Lower lobe of right lung (tissue), 2 donors: ENCODE data around the gene MAPK11. TPM values are rescaled to one million over a fixed set of nuclear protein-coding genes. Genes with fewer than 3 reads are reported as not detected.
A peak's percentile ranks its signal among the peaks of the same experiment; 100 is the strongest.

Source experiments
- ATAC-seq, 2 donors: fragments of 200-7000 bp; cut with Tn5 transposase; one replicate each; pipeline ENCODE4 v1.9.1; 2020 to 2022; ENCODE audit warnings: mild to moderate bottlenecking in 2 of 2, moderate library complexity in 2 of 2
- DNase-seq: peaks from one replicate; pipeline ENCODE4 v3.0.0-alpha.2; 2020
- H3K27ac ChIP-seq: fragments of 200-600 bp; one replicate; pipeline ENCODE4 v1.8.0; 2022
- H3K27me3 ChIP-seq: fragments of 200-600 bp; one replicate; pipeline ENCODE4 v1.8.0; 2022; ENCODE audit warnings: low read depth
- H3K36me3 ChIP-seq: fragments of 200-600 bp; one replicate; pipeline ENCODE4 v1.8.0; 2022; ENCODE audit warnings: mild to moderate bottlenecking
- H3K4me1 ChIP-seq: fragments of 200-600 bp; one replicate; pipeline ENCODE4 v1.8.0; 2022
- H3K4me3 ChIP-seq: fragments of 200-600 bp; one replicate; pipeline ENCODE4 v1.8.0; 2022; ENCODE audit warnings: mild to moderate bottlenecking
- H3K9me3 ChIP-seq: fragments of 200-600 bp; one replicate; pipeline ENCODE4 v1.8.0; 2022
- intact Hi-C: fragments of 100-400 bp; cut with DNase I; formaldehyde crosslinking; loops from one replicate; pipeline ENCODE4 v1.11.0; 2022
- total RNA-seq: library from RNA; stranded (reverse); fragmentation: NEBNext Ultra II Directional; extraction: Animal tissue kit (Norgen Biotek cat#: 25700); gene quantifications from one replicate; pipeline ENCODE4 v1.2.1, GENCODE V29; 2021
- TF ChIP-seq, protein P1 (sequence below): fragments of 200-600 bp; IDR thresholded peaks from one replicate; pipeline ENCODE4 v1.8.0; 2022; ENCODE audit warnings: antibody characterized with exemption, mild to moderate bottlenecking
- donor health status: DM: no; HTN: yes; CAD: no; lungs with severe emphysema.

Gene MAPK11
- total RNA-seq, 1 donor from 2014 or later: 13.1 TPM

DNA sequence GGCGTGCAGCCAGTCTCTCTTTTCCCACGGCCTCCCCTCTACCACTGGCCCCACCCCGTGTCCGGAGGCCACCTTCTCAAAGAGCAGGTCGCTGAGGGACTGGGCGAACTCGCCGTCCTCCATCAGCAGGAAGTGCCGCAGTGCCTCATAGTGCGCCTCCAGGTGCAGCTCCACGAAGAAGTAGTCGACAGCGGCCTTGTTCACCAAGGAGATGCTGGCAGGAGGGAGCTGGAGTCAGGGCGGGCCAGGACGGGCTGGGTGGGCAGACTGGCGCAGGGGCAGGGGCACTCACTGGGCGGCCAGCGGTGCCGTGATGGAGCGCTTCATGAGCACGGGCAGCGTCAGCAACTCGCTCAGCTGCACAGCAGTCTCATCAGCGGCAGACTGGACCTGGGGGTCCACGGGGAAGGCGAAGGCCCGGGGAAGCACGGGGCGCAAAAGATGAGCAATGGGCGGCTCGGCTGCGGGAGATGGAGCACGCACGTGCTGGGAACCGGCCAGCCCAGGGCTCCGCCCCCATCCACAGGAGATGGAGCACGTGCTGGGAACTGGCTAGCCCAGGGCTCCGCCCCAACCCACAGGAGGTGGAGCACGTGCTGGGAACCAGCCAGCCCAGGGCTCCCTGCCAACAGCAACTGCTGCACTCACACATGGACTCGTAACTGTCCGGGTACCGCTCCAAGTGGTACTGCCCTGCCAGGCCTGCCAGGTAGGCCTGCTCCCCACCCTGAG lies 51.0 kb downstream of the MAPK11 start:
- ATAC-seq (peak; percentile 85 to 87), DNase-seq (peak; percentile 90)
- Histone ChIP-seq H3K27me3 (no peaks in the 10 kb centered on the region), H3K4me1 (peaks cover 6% of the 10 kb centered on the region), H3K9me3 (no peaks in the 10 kb centered on the region), H3K36me3 (peaks cover 91% of the 10 kb centered on the region), H3K27ac (no peak overlapping the region), H3K4me3 (no peak overlapping the region)
- TF ChIP-seq, protein P1, sequence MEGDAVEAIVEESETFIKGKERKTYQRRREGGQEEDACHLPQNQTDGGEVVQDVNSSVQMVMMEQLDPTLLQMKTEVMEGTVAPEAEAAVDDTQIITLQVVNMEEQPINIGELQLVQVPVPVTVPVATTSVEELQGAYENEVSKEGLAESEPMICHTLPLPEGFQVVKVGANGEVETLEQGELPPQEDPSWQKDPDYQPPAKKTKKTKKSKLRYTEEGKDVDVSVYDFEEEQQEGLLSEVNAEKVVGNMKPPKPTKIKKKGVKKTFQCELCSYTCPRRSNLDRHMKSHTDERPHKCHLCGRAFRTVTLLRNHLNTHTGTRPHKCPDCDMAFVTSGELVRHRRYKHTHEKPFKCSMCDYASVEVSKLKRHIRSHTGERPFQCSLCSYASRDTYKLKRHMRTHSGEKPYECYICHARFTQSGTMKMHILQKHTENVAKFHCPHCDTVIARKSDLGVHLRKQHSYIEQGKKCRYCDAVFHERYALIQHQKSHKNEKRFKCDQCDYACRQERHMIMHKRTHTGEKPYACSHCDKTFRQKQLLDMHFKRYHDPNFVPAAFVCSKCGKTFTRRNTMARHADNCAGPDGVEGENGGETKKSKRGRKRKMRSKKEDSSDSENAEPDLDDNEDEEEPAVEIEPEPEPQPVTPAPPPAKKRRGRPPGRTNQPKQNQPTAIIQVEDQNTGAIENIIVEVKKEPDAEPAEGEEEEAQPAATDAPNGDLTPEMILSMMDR: no peak
- intact Hi-C loops: no loop called here

DNA sequence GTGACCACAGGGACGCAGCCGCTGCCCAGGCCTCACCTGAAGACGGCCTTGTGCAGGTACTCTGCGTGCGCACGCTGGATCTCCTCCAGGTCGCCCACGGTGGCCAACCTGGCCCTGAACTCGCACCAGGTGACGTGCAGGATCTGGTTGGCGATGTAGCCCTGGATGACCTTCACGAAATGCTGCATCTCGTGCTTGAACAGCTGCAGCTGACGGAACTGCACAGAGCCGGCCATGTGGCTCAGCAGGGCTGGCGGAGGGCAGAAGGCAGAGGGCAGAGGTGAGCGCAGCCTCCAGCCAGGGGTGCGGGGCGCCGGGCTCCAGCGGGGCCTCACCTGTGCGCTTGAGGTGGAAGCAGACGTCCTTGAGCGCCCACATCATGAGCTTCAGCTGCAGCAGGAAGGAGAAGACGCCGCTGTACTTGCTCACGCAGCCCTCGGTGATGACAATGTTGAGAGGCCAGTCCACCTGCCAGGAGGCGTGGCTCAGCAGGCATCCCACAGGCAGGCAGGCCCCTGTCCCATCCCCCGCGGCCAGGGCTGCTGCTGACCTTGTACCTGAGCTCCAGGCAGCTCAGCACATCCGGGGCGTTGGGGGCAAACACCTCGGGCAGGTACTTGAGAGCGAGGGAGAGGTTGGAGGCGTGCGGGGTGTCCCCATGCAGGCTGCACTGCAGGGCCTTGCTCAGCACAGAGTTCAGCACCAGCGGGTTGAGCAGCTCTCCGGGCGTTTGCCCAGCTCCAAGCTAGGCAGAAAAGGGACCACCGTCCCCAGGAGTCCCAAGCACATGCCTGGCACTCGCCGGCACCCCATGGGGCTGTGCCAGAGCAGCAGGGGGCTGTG lies 51.8 kb downstream of the MAPK11 start:
- DNase-seq: peak; percentile 47
- peaks cover 91% of the 10 kb centered on the region for H3K36me3 ChIP-seq
- intact Hi-C loops: no loop called here

DNA sequence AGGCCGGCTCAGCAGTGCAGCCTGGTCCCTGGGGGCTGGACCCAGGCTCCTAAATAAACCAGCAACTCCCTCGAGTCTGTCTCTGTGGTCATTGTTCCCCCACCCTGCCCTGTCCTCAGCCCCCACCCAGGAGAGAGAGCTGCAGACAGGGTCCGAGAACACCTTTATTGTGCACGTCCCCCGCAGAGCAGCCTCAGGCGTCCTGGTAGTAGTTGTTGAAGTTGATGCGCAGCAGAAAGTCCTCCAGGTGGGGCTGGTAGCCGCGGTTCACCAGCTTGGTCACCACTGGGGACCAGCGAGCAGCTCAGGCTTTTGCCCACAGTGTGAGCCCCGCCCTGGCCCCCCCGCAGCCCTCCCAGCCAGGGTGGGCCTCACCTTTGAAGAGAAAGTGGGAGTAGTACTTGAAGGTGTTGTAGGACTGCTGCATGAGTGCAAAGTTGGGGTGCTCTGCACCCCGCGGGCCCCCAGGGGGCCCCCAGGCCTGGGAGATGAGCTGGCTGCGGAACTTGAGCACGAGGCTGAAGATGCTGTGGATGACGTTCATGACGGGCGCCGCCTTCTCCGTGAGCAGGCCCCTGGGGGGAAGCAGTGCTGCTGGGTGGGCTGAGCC lies 52.5 kb downstream of the MAPK11 start:
- H3K27me3 ChIP-seq: no peaks in the 10 kb centered on the region
- H3K27ac ChIP-seq: no peak overlapping the region
- no peak overlapping the region for H3K4me3 ChIP-seq
- intact Hi-C loops: no loop called here
- H3K9me3 ChIP-seq: no peaks in the 10 kb centered on the region
- TF ChIP-seq, protein P1: no peak
- peaks cover 91% of the 10 kb centered on the region for H3K36me3 ChIP-seq
- DNase-seq (peak; percentile 42), ATAC-seq (no peak)
- H3K4me1 ChIP-seq: peaks cover 6% of the 10 kb centered on the region

More for the DNA sequence above, 51.8 kb downstream of the MAPK11 start:
- peak; percentile 4 to 6 for ATAC-seq
- Histone ChIP-seq H3K27ac (no peak overlapping the region), H3K4me3 (no peak overlapping the region), H3K27me3 (no peaks in the 10 kb centered on the region), H3K9me3 (no peaks in the 10 kb centered on the region), H3K4me1 (peaks cover 6% of the 10 kb centered on the region)
- TF ChIP-seq, protein P1: no peak

DNA sequence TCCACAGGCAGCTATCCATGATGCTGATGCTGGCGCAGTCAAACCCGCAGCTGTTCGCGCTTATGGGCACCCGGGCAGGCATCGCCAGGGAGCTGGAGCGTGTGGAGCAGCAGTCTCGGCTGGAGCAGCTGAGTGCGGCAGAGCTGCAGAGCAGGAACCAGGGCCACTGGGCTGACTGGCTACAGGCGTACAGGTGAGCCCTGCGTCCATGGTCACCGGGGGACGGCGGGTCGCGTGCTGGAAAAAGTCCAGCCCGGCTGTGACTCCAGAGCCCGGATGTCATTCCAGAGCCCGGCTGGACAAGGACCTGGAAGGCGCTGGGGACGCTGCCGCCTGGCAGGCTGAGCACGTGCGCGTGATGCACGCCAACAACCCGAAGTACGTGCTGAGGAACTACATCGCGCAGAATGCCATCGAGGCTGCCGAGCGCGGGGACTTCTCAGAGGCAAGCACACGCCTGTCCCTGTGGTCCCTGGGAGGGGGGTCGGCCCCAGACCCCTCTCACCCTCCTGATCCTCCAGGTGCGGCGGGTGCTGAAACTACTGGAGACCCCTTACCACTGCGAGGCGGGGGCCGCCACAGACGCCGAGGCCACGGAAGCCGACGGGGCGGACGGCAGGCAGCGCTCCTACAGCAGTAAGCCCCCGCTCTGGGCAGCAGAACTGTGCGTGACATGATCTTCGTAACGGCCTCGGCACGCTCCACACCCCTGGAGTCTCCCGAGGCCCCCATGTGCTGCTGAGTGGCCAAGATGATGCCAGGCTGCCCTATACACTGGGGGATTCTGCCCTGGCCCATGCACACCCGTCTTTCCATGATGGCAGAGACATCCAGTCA lies 53.3 kb downstream of the MAPK11 start:
- DNase-seq (peak; percentile 47), ATAC-seq (no peak)
- intact Hi-C loops: no loop called here
- TF ChIP-seq, protein P1: no peak
- H3K27me3 ChIP-seq: no peaks in the 10 kb centered on the region
- no peaks in the 10 kb centered on the region for H3K9me3 ChIP-seq
- peaks cover 91% of the 10 kb centered on the region for H3K36me3 ChIP-seq
- H3K4me1 ChIP-seq: peaks cover 6% of the 10 kb centered on the region
- no peak overlapping the region for H3K27ac ChIP-seq
- no peak overlapping the region for H3K4me3 ChIP-seq
